Measurements from ENCODE around the gene TRIM43. TPM values are rescaled to one million over a fixed set of nuclear protein-coding genes. Genes with fewer than 3 reads are reported as not detected.
"Not testable (repeated sequence)": the region's sequence is repeated elsewhere in the genome, so short reads cannot be mapped to it uniquely, and the experiment has no call there.

Gene TRIM43
- total RNA-seq (not detected), polyA plus RNA-seq (not detected)
- long read RNA-seq, donor 1: 0 reads
- long read RNA-seq, donor 2: 0 reads
- long read RNA-seq, donor 3: 0 reads
- long read RNA-seq, donor 4: 0 reads
- long read RNA-seq, donor 5: 0 reads
- long read RNA-seq, donor 6: 0 reads
- long read RNA-seq, donor 7: 0 reads
- long read RNA-seq, donor 8: 0 reads
- long read RNA-seq, donor 9: 0 reads
- long read RNA-seq, donor 10: 0 reads

GRCh38 chr2:95591701-95592100 is at the start of gene TRIM43:
Gene TRIM43, plus strand, starts transcription at chr2:95592001. Its CDS starts 2,023 bp downstream, at chr2:95594024.
- intact Hi-C loops (cut with DNase I); H3K4me3 ChIP-seq; H3K9me3 ChIP-seq (replicated peaks in 1 of 3); H3K36me3 ChIP-seq (replicated peaks in 1 of 2); H3K27me3 ChIP-seq; DNase-seq; H3K4me1 ChIP-seq (replicated peaks in 1 of 2); H3K27ac ChIP-seq: not testable (repeated sequence)
- 100% methylated on average over 1 of the region's 4 CpGs; no CpG with 5 or more reads in 3 of the 4 donors for WGBS, 4 donors

- 65 to 73% (median 70%) methylated on average over 17 of the region's 17 CpGs for WGBS, 4 donors
- H3K4me3 ChIP-seq: no peak overlapping the region
- intact Hi-C loops (cut with DNase I): no loop called here
- H3K27ac ChIP-seq: no peak overlapping the region
- H3K27me3 ChIP-seq: no peaks in the 10 kb centered on the region
- DNase-seq: no peak
- no peaks in the 10 kb centered on the region for H3K36me3 ChIP-seq (replicated peaks in 1 of 2)
- H3K9me3 ChIP-seq (replicated peaks in 1 of 3): peaks cover 0 to 2% (median 0%) of the 10 kb centered on the region in 3 donors
- H3K4me1 ChIP-seq (replicated peaks in 1 of 2): no peaks in the 10 kb centered on the region
- no peak for TF ChIP-seq CTCF (IDR thresholded peaks at IDR 0.05)
These were observed 40.7 kb upstream of the TRIM43 start for GRCh38 chr2:95551055-95551568.

- 39 to 59% (median 46%) methylated on average over 2 of the region's 2 CpGs for WGBS, 4 donors
- intact Hi-C loops (cut with DNase I): no loop called here
- H3K27me3 ChIP-seq: no peaks in the 10 kb centered on the region
- H3K9me3 ChIP-seq (replicated peaks in 1 of 3): peaks cover 0 to 2% (median 0%) of the 10 kb centered on the region in 3 donors
- H3K27ac ChIP-seq: no peak overlapping the region
- H3K36me3 ChIP-seq (replicated peaks in 1 of 2): no peaks in the 10 kb centered on the region
- DNase-seq: no peak
- TF ChIP-seq CTCF (IDR thresholded peaks at IDR 0.05) (no peak), POLR2A (IDR thresholded peaks at IDR 0.05) (no peak)
- no peak overlapping the region for H3K4me3 ChIP-seq
- no peaks in the 10 kb centered on the region for H3K4me1 ChIP-seq (replicated peaks in 1 of 2)
These were observed 38.9 kb upstream of the TRIM43 start for GRCh38 chr2:95552911-95553310.

- intact Hi-C loops (cut with DNase I): no loop called here
- no peak overlapping the region for H3K27ac ChIP-seq
- WGBS, 4 donors: 64 to 72% (median 70%) methylated on average over 2 of the region's 2 CpGs
- DNase-seq: no peak
- H3K4me3 ChIP-seq: no peak overlapping the region
- TF ChIP-seq CTCF (IDR thresholded peaks at IDR 0.05): no peak
- TF ChIP-seq POLR2A (IDR thresholded peaks at IDR 0.05): no peak
- H3K27me3 ChIP-seq: no peaks in the 10 kb centered on the region
- H3K36me3 ChIP-seq (replicated peaks in 1 of 2): no peaks in the 10 kb centered on the region
- H3K9me3 ChIP-seq (replicated peaks in 1 of 3): no peaks in the 10 kb centered on the region
- H3K4me1 ChIP-seq (replicated peaks in 1 of 2): no peaks in the 10 kb centered on the region
These were observed 22.6 kb upstream of the TRIM43 start for GRCh38 chr2:95569170-95569569.

GRCh38 chr2:95573866-95574265 is 17.9 kb upstream of the TRIM43 start:
- intact Hi-C loops (cut with DNase I): no loop called here
- Histone ChIP-seq H3K4me3 (no peak overlapping the region), H3K27me3 (no peaks in the 10 kb centered on the region), H3K9me3 (replicated peaks in 1 of 3) (no peaks in the 10 kb centered on the region), H3K27ac (no peak overlapping the region), H3K4me1 (replicated peaks in 1 of 2) (no peaks in the 10 kb centered on the region), H3K36me3 (replicated peaks in 1 of 2) (no peaks in the 10 kb centered on the region)
- TF ChIP-seq POLR2A (IDR thresholded peaks at IDR 0.05) (no peak), CTCF (IDR thresholded peaks at IDR 0.05) (no peak)
- 65 to 90% (median 73%) methylated on average over 2 of the region's 2 CpGs for WGBS, 4 donors
- no peak for DNase-seq

Data from adrenal gland (tissue), 19 donors.